Measurements from ENCODE around the gene KPNA3. TPM values are rescaled to one million over a fixed set of nuclear protein-coding genes. Genes with fewer than 3 reads are reported as not detected.

KPNA3 gene
- polyA plus RNA-seq, 1 of the 3 experiments (the other 2 are of a cell fraction): 11.3 TPM

DNA sequence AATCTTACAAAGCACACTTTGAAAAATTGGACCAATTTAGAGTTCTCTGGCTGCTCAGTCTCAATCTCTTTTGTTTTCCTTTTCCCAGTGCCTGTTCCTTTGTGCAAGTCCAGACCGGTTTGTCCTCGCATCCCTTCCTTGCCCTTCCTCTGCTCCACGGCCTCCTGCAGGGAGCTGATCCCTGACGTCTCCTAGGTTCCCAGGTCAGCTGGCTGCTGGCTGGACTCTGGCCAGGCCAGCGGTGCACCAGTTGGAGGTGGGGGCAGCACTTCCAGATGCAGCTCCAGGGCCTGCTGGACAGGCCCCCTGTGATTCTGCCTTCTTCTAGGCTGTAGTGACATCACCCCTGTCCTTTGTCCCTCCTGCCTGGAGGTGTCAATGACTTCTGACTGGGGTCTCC lies 44.0 kb upstream of the KPNA3 start (continued):
- TF ChIP-seq NRF1 (IDR thresholded peaks at IDR 0.05; ENCODE audit: low read depth, low read length) (no peak), RFX5 (IDR thresholded peaks at IDR 0.05; ENCODE audit: low read length) (no peak), JUND (IDR thresholded peaks at IDR 0.05) (no peak), ELF1 (IDR thresholded peaks at IDR 0.05) (no peak)
- TF ChIP-seq, protein P1, sequence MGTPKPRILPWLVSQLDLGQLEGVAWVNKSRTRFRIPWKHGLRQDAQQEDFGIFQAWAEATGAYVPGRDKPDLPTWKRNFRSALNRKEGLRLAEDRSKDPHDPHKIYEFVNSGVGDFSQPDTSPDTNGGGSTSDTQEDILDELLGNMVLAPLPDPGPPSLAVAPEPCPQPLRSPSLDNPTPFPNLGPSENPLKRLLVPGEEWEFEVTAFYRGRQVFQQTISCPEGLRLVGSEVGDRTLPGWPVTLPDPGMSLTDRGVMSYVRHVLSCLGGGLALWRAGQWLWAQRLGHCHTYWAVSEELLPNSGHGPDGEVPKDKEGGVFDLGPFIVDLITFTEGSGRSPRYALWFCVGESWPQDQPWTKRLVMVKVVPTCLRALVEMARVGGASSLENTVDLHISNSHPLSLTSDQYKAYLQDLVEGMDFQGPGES (IDR thresholded peaks at IDR 0.05; ENCODE audit: low read depth, low read length): no peak
- TF ChIP-seq, protein P2, sequence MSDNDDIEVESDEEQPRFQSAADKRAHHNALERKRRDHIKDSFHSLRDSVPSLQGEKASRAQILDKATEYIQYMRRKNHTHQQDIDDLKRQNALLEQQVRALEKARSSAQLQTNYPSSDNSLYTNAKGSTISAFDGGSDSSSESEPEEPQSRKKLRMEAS (IDR thresholded peaks at IDR 0.05; ENCODE audit: low read depth): no peak

DNA sequence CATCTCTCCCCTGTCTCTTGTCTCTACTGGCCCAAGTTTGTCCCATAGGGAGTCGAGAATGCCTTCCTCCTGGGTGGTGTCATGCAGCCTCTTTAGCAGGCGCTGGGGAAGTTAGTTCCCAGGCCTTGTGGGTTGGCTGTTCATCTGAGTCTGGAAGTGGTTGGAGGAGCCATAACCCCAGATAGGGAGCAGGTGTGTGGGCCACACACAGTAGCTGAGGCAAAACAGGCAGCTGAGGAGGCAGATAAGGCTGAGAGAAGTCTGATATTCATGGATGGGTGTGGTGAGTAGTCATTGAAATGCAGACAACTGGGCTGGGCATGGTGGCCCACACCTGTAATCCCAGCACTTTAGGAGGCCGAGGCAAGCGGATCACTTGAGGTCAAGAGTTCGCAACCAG lies 40.9 kb upstream of the KPNA3 start:
- ChIA-PET CTCF (no interaction called here), POLR2A (no interaction called here)
- no peak for DNase-seq

More for the DNA sequence above, 40.9 kb upstream of the KPNA3 start:
- no peak overlapping the region for H3K4me2 ChIP-seq
- H3K9me2 ChIP-seq: no peaks in the 10 kb centered on the region
- H3K4me1 ChIP-seq (ENCODE audit: control insufficient read depth in 1 of 2, insufficient read depth in 2 of 2, low read depth in 1 of 2, low read length in 1 of 2): peaks cover 0 to 7% of the 10 kb centered on the region in 2 experiments; a peak in 1 of 4 replicates
- H3K9ac ChIP-seq: no peak overlapping the region
- TF ChIP-seq TEAD4 (IDR thresholded peaks at IDR 0.05; ENCODE audit: borderline replicate concordance, insufficient read depth): no peak
- TF ChIP-seq, protein P3, sequence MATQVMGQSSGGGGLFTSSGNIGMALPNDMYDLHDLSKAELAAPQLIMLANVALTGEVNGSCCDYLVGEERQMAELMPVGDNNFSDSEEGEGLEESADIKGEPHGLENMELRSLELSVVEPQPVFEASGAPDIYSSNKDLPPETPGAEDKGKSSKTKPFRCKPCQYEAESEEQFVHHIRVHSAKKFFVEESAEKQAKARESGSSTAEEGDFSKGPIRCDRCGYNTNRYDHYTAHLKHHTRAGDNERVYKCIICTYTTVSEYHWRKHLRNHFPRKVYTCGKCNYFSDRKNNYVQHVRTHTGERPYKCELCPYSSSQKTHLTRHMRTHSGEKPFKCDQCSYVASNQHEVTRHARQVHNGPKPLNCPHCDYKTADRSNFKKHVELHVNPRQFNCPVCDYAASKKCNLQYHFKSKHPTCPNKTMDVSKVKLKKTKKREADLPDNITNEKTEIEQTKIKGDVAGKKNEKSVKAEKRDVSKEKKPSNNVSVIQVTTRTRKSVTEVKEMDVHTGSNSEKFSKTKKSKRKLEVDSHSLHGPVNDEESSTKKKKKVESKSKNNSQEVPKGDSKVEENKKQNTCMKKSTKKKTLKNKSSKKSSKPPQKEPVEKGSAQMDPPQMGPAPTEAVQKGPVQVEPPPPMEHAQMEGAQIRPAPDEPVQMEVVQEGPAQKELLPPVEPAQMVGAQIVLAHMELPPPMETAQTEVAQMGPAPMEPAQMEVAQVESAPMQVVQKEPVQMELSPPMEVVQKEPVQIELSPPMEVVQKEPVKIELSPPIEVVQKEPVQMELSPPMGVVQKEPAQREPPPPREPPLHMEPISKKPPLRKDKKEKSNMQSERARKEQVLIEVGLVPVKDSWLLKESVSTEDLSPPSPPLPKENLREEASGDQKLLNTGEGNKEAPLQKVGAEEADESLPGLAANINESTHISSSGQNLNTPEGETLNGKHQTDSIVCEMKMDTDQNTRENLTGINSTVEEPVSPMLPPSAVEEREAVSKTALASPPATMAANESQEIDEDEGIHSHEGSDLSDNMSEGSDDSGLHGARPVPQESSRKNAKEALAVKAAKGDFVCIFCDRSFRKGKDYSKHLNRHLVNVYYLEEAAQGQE (IDR thresholded peaks at IDR 0.05; ENCODE audit: low read depth, low read length): no peak
- no peak for TF ChIP-seq NRF1 (IDR thresholded peaks at IDR 0.05; ENCODE audit: low read depth, low read length)
- TF ChIP-seq YY1 (IDR thresholded peaks at IDR 0.05; ENCODE audit: low read depth): no peak
- TF ChIP-seq, protein P4, sequence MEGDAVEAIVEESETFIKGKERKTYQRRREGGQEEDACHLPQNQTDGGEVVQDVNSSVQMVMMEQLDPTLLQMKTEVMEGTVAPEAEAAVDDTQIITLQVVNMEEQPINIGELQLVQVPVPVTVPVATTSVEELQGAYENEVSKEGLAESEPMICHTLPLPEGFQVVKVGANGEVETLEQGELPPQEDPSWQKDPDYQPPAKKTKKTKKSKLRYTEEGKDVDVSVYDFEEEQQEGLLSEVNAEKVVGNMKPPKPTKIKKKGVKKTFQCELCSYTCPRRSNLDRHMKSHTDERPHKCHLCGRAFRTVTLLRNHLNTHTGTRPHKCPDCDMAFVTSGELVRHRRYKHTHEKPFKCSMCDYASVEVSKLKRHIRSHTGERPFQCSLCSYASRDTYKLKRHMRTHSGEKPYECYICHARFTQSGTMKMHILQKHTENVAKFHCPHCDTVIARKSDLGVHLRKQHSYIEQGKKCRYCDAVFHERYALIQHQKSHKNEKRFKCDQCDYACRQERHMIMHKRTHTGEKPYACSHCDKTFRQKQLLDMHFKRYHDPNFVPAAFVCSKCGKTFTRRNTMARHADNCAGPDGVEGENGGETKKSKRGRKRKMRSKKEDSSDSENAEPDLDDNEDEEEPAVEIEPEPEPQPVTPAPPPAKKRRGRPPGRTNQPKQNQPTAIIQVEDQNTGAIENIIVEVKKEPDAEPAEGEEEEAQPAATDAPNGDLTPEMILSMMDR (IDR thresholded peaks at IDR 0.05): no peak
- TF ChIP-seq EP300 (IDR thresholded peaks at IDR 0.05; ENCODE audit: borderline replicate concordance in 1 of 2, low read depth in 1 of 2, low read length in 1 of 2): no peak
- H4K20me1 ChIP-seq (ENCODE audit: insufficient read depth): no peaks in the 10 kb centered on the region
- H3K27ac ChIP-seq (ENCODE audit: low read depth in 2 of 2, low read length in 1 of 2): no peak overlapping the region
- no peaks in the 10 kb centered on the region for H3F3A ChIP-seq (replicated peaks; ENCODE audit: insufficient read depth)
- H3K36me3 ChIP-seq (replicated peaks in 1 of 2; ENCODE audit: control insufficient read depth in 1 of 2, insufficient read depth in 2 of 2, low read length in 1 of 2): no peaks in the 10 kb centered on the region
- no peak overlapping the region for H3K4me3 ChIP-seq (ENCODE audit: low read depth in 2 of 2, low read length in 1 of 2)
- 74% methylated on average over 5 of the region's 5 CpGs for WGBS (ENCODE audit: low lambda C conversion rate)
- no peaks in the 10 kb centered on the region for H3K27me3 ChIP-seq (ENCODE audit: insufficient read depth)
- H3K9me3 ChIP-seq: no peaks in the 10 kb centered on the region
- H3K79me2 ChIP-seq (ENCODE audit: insufficient read depth): no peaks in the 10 kb centered on the region
- H2AFZ ChIP-seq (ENCODE audit: low read depth): no peak overlapping the region

Data from SK-N-SH (cell line).